OCI-LY1 (cell line): ENCODE data around the gene HMGN4.

Source experiments
- H2AFZ ChIP-seq: fragments of 200-600 bp; sonication (generic), shearing (Covaris generic); 2 replicates; pipeline ENCODE4 v1.6.0; 2014; ENCODE audit warnings: antibody characterized with exemption, mild to moderate bottlenecking, low read length
- H3F3A ChIP-seq: fragments of 200-600 bp; sonication (generic), shearing (Covaris generic); 2 replicates; pipeline ENCODE4 v1.6.0; 2014; ENCODE audit warnings: mild to moderate bottlenecking, antibody characterized with exemption, low read length, moderate library complexity; ENCODE audit not compliant: insufficient read depth
- H3K27ac ChIP-seq: fragments of 200-600 bp; sonication (generic); 2 replicates; pipeline ENCODE4 v1.5.1; 2014; ENCODE audit warnings: low read length, mixed run types, mild to moderate bottlenecking, low read depth; ENCODE audit not compliant: poor library complexity, severe bottlenecking
- H3K27me3 ChIP-seq: fragments of 200-600 bp; sonication (generic); 2 replicates; pipeline ENCODE4 v1.6.0; 2014; ENCODE audit warnings: antibody characterized with exemption, mild to moderate bottlenecking, low read length, moderate library complexity; ENCODE audit not compliant: insufficient read depth
- H3K36me3 ChIP-seq: fragments of 200-600 bp; sonication (generic); 2 replicates; pipeline ENCODE4 v1.6.1; 2014; ENCODE audit warnings: mild to moderate bottlenecking, antibody characterized with exemption, low read length, moderate library complexity, mixed read lengths; ENCODE audit not compliant: insufficient read depth
- H3K4me1 ChIP-seq: fragments of 200-600 bp; sonication (generic); 2 replicates; pipeline ENCODE4 v1.5.1; 2014; ENCODE audit warnings: mild to moderate bottlenecking, low read length, moderate library complexity; ENCODE audit not compliant: insufficient read depth, severe bottlenecking
- H3K4me2 ChIP-seq: fragments of 200-600 bp; sonication (generic), shearing (Covaris generic); 2 replicates; pipeline ENCODE4 v1.6.1; 2014; ENCODE audit warnings: low read length
- H3K4me3 ChIP-seq: fragments of 200-600 bp; sonication (generic); 2 replicates; pipeline ENCODE4 v1.5.1; 2014; ENCODE audit warnings: low read length, low read depth, mild to moderate bottlenecking, mixed read lengths; ENCODE audit not compliant: poor library complexity, severe bottlenecking
- H3K79me2 ChIP-seq: fragments of 200-600 bp; shearing (Covaris generic); 2 replicates; pipeline ENCODE4 v1.6.1; 2016; ENCODE audit warnings: mixed run types, low read length, mixed read lengths; ENCODE audit not compliant: insufficient read depth
- H3K9ac ChIP-seq: fragments of 200-600 bp; sonication (generic), shearing (Covaris generic); 2 replicates; pipeline ENCODE4 v1.6.1; 2014; ENCODE audit warnings: mild to moderate bottlenecking, low read length, mixed read lengths
- H3K9me2 ChIP-seq: fragments of 200-600 bp; sonication (generic), shearing (Covaris generic); 2 replicates; pipeline ENCODE4 v1.6.1; 2014; ENCODE audit warnings: low read depth, mild to moderate bottlenecking, low read length, mixed read lengths
- H3K9me3 ChIP-seq: fragments of 200-600 bp; shearing (Covaris generic); 2 replicates; pipeline ENCODE4 v1.6.1; 2014; ENCODE audit warnings: low read length, mixed read lengths
- H4K20me1 ChIP-seq: fragments of 200-600 bp; sonication (generic), shearing (Covaris generic); 2 replicates; pipeline ENCODE4 v1.6.0; 2016; ENCODE audit warnings: mild to moderate bottlenecking, low read length; ENCODE audit not compliant: insufficient read depth
- CTCF ChIP-seq: fragments of 200-600 bp; sonication (generic), shearing (Covaris generic); IDR thresholded peaks from 2 replicates; pipeline ENCODE4 v1.5.1; 2017; ENCODE audit warnings: mild to moderate bottlenecking, antibody characterized with exemption, low read length, moderate library complexity, mixed read lengths
- EZH2 ChIP-seq: fragments of 200-600 bp; sonication (generic), shearing (Covaris generic); IDR thresholded peaks from 2 replicates; pipeline ENCODE4 v1.8.0; 2017; ENCODE audit warnings: borderline replicate concordance, mixed run types, mild to moderate bottlenecking, antibody characterized with exemption, low read length, moderate library complexity, mixed read lengths

HMGN4 gene

GRCh38 chr6:26554447-26554696 lies 16.2 kb downstream of the HMGN4 start:
- Histone ChIP-seq H3K79me2 (no peaks in the 10 kb centered on the region), H3K27me3 (no peaks in the 10 kb centered on the region), H2AFZ (no peak overlapping the region), H3F3A (0 out of 2 replicates have a peak, but pooled peaks cover 6% of the 10 kb centered on the region), H3K9ac (peak overlapping the region; percentile 45), H3K36me3 (no peaks in the 10 kb centered on the region), H3K4me2 (peak overlapping the region; percentile 92), H3K27ac (peak overlapping the region; percentile 76), H3K9me2 (no peaks in the 10 kb centered on the region), H3K4me1 (peaks cover 57% of the 10 kb centered on the region), H4K20me1 (no peaks in the 10 kb centered on the region), H3K9me3 (no peaks in the 10 kb centered on the region), H3K4me3 (peak overlapping the region; percentile 72)
- TF ChIP-seq CTCF (no peak), EZH2 (no peak)

GRCh38 chr6:26554697-26555504 lies 16.7 kb downstream of the HMGN4 start:
- Histone ChIP-seq H2AFZ (no peak overlapping the region), H3K27ac (peak overlapping the region; percentile 76), H3K4me3 (peak overlapping the region; percentile 72), H3K9ac (peak overlapping the region; percentile 45), H3K79me2 (no peaks in the 10 kb centered on the region), H4K20me1 (no peaks in the 10 kb centered on the region), H3K36me3 (no peaks in the 10 kb centered on the region), H3K9me2 (no peaks in the 10 kb centered on the region), H3K4me1 (peaks cover 54% of the 10 kb centered on the region), H3K27me3 (no peaks in the 10 kb centered on the region), H3K9me3 (no peaks in the 10 kb centered on the region), H3F3A (0 out of 2 replicates have a peak, but pooled peaks cover 6% of the 10 kb centered on the region), H3K4me2 (peak overlapping the region; percentile 92)
- TF ChIP-seq CTCF, result no peak
- TF ChIP-seq EZH2, result no peak

- Histone ChIP-seq H4K20me1 (no peaks in the 10 kb centered on the region), H3K27me3 (no peaks in the 10 kb centered on the region), H3K9me3 (no peaks in the 10 kb centered on the region), H3K36me3 (no peaks in the 10 kb centered on the region), H3K4me2 (peak overlapping the region; percentile 92; the same call in 1 of the 2 replicates), H3K9me2 (no peaks in the 10 kb centered on the region), H3K9ac (no peak overlapping the region), H3K27ac (no peak overlapping the region), H3F3A (0 out of 2 replicates have a peak, but pooled peaks cover 6% of the 10 kb centered on the region), H2AFZ (no peak overlapping the region), H3K4me3 (peak overlapping the region; percentile 72), H3K4me1 (peaks cover 49% of the 10 kb centered on the region), H3K79me2 (no peaks in the 10 kb centered on the region)
- TF ChIP-seq CTCF (no peak), EZH2 (no peak)
These were observed 17.5 kb downstream of the HMGN4 start for GRCh38 chr6:26555505-26556262.
